LNCAP (cell line): ENCODE measurements around the gene EIF1B.

Experiments
- TF ChIP-seq, protein P1 (sequence below): fragments of 450-650 bp; IDR thresholded peaks from 2 replicates; pipeline ENCODE4 v1.5.1; 2017; ENCODE audit warnings: mild to moderate bottlenecking

Gene EIF1B

GRCh38 chr3:40310705-40311104 lies 1.2 kb downstream of the EIF1B start:
- TF ChIP-seq, protein P1, sequence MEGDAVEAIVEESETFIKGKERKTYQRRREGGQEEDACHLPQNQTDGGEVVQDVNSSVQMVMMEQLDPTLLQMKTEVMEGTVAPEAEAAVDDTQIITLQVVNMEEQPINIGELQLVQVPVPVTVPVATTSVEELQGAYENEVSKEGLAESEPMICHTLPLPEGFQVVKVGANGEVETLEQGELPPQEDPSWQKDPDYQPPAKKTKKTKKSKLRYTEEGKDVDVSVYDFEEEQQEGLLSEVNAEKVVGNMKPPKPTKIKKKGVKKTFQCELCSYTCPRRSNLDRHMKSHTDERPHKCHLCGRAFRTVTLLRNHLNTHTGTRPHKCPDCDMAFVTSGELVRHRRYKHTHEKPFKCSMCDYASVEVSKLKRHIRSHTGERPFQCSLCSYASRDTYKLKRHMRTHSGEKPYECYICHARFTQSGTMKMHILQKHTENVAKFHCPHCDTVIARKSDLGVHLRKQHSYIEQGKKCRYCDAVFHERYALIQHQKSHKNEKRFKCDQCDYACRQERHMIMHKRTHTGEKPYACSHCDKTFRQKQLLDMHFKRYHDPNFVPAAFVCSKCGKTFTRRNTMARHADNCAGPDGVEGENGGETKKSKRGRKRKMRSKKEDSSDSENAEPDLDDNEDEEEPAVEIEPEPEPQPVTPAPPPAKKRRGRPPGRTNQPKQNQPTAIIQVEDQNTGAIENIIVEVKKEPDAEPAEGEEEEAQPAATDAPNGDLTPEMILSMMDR: no peak

DNA sequence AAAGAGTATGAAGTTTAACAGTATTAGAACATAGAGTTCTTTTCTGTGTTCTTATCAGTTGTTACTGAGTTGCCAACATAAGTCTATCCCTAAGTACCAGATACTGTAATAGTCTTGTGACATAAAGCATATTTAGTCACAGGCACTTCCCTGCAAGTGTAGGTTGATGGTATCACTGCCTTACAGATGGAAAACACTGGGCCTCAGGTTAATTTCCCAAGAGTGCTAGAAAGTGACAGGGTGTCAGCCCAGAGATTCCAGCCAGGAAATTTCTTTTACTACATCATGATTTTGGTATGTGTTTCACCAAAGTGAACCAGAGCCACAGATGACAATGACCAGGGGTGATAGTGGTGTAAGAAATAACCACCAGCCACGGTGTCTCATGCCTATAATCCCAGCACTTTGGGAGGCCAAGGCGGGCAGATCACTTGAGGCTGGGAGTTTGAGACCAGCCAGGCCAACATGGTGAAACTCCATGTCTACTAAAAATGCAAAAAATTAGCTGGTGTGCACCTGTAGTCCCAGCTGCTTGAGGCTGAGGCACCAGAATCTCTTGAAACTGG lies 3.2 kb downstream of the EIF1B start:
- TF ChIP-seq, protein P1: no peak

DNA sequence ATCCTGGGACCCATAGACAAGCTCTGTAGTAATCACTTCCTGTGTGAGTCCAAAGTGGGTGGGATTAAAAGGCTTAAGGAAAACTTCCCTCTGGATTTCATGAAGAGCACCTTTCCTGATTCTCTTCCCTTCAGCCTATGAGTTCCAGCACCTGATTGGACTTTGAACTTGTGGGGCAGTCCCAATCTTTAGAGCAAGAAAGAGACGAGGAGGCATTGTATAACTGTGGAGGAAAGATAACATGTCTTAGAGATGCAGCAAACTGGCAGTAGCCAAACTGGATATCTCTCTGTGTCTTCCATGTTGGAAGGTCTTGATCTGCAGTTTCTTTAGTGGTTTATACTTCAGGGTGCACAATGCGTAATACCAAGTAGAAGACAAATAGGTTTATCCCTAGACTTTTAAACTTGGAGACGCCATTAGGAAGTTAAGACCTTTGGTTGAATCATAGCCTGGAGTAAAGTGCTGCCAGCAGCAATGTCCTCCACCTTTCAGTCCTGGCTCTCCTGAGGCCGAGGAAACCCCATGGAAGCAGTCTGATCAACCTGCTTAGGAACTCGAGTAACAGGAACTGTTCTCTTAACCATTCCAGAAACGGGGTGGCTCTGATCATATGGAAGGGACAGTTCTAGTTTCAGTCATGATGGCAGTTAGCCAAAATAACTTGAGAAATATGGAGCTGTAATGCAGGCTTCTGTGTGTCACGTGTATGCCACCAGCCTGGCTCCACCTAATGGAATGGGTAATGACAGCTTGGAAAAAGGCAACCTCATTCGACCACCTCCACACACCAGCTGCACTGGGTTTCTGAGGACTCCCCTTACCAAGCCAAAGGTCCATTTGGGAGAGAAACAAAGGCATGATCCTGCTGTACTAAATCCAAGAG lies 4.7 kb downstream of the EIF1B start:
- TF ChIP-seq, protein P1: no peak

DNA sequence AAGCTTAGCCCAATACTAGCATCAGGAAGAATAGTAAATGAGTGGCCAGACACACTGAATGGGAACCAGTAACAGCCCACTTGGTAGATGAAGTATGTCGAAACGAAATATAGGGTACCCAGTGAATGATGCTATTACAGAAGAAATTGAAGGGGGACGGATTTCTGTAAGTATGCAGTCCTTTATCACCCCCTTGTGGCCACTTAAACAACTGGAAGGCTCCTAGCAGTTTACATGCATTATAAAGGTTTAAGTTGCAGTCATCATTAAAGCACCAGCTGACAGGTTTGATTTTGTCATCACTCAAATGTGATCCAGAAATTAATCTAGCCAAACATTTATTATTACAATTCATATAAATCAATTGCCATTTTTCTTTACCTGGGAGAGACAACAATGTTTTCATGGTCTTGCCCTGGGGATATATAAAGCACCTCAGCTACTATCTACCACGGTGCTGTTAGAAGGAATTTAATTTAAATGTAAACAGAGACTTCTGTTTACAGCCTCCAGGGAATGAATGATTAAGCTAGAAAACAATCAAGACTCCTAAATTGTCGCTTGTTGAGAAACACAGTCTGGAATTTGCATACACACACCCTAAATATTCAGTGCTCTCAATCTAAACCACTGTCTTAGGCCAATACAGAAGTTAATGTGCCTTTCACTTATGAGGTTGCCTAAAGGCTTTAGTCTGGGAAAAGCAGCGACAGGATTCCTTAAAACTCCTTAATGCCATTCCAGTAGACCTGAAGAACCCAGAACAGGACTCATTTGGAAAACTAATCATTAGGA lies 7.8 kb downstream of the EIF1B start:
- TF ChIP-seq, protein P1: peak; percentile 81

DNA sequence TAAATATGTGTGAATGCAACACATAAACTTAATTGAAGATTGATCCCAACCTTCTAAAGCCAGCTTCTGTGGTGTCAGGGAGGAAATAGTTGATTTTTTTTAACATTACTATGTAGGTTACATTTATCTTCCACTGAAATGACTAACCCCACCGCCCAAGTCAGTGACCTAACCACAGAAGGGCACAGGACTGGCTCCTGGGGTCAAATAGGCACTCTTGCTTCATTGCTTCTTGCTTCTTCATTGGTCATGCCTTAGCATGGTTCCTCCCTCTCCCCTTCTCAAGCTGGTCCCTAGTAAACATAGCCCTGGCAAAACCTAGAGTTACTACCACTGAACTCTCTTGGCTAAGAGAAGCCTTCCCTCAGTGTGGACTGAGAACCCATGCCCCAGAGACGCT lies 12.3 kb downstream of the EIF1B start:
- TF ChIP-seq, protein P1: no peak

DNA sequence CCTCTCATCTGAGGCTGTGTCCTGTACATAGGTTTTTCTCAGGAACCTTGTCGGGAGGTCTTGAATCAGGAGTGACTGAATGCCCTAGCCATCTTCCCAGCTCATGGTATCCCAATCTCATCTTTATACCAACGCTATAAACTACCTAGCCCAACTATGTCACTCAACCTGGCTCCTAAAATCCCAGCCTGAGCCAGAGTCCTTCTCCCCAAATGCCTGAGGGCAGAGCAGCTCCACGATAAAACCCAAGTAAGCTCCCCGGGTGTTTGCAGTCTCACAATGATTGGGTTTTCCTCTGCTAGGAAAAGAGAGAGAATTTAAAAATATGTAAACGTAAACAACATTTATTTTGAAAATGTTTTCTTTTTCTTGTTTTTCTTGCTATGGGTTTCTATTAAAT lies 14.4 kb downstream of the EIF1B start:
- TF ChIP-seq, protein P1: no peak

GRCh38 chr3:40324621-40325020 lies 15.1 kb downstream of the EIF1B start:
- TF ChIP-seq, protein P1: no peak
